Measurements from ENCODE around the gene MDM2.
A peak's percentile ranks its signal among the peaks of the same experiment; 100 is the strongest.
"Not testable (repeated sequence)": the region's sequence is repeated elsewhere in the genome, so short reads cannot be mapped to it uniquely, and the experiment has no call there.

MDM2 gene

DNA sequence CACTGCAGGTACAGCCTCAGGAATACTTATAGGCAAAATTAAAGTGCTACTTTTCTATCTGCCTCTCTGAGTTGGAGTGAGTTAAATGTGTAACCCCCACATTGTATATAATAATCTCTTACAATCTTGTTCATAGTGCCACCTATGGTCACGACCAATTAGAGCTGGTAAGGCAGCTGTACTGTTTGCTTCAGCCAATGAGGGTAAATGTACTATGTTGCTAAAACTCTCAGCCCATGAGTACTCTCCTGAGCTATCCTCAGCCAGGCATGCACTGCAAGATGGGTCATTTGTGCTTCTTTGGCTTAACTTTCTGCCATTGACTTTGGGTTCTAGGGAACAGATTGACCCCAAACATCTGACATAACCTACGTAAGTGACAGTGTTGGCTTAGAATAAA is 15.0 kb upstream of the MDM2 start:
- DNase-seq (ENCODE audit: extremely low read depth, low read depth), result no peak

DNA sequence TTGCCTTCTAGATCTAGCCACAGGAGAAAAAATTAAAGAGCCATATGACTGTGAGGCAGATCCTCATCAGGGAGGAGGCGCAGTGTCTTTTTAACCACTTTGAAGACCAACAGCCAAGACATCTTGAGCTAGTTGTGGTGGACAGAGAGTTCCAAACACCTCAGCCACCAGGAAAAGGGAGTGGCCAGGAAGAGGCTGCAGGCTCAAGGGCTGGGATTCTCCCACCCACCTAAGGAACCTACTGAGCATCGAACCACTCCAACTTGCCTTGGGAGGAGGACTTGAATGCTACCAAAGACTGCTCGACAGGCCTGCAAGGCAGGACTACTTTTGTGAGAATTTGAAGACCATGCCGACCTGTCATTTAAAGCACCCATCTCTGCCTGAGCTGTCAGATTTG is 14.5 kb upstream of the MDM2 start:
- TF ChIP-seq CTCF (IDR thresholded peaks at IDR 0.05; ENCODE audit: low read depth, low read length), result no peak
- no peak for DNase-seq (ENCODE audit: extremely low read depth, low read depth)

More for the DNA sequence above, 15.0 kb upstream of the MDM2 start:
- TF ChIP-seq CTCF (IDR thresholded peaks at IDR 0.05; ENCODE audit: low read depth, low read length), result no peak

DNA sequence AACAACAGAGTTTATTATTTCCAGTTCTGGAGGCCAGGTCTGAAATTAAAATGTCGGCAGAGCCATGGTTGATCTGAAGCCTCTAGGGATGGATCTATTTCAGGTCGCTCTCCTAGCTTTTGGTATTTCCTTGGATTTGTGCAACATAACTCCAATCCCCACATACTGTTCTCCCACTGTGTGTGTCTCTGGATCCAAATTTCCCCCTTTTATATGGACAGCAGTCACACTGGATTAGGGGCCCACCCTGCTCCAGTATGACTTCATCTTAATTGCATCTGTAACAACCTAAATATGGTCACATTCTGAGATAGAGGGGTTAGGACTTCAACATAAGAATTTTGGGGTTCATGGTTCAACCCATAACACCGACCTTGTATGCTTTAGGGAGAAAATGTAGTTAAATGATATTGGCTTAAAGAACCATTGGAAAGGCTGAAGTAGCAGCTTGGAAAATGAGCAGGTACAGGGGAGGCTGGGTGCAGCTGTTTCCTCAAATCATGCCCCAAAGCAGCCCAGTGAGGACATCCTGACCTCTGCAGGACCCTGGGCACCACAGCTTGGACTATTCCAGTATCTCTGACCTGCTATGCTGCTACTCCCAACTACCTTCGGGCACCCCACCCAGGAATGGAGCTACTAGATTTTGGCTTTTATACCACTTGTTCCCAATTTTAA is 13.9 kb upstream of the MDM2 start:
- DNase-seq (ENCODE audit: extremely low read depth, low read depth), result no peak
- TF ChIP-seq CTCF (IDR thresholded peaks at IDR 0.05; ENCODE audit: low read depth, low read length), result no peak

DNA sequence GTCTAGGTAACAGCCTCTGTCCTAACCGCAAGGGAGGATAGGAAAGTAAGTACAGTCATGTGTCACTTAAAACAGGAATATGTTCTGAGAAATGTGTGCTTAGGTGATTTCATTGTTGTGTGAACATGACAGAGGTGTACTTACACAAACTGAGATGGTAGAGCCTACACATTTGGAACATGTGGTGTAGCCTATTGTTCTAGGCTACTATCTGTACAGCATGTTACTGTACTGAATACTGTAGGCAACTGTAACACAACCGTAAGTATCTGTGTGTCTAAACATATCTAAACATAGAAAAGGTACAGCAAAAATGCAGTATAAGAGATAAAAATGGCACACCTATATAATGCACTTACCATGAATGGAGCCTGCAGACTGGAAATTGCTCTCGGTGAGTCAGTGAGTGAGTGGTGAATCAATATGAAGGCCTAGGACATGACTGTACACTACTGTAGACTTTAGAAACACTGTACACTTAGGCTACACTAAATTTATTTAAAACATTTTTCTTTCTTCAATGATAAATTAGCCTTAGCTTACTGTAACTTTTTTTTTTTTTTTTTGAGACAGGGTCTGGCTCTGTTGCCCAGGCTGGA is 13.2 kb upstream of the MDM2 start:
- no peak for TF ChIP-seq CTCF (IDR thresholded peaks at IDR 0.05; ENCODE audit: low read depth, low read length)
- DNase-seq (ENCODE audit: extremely low read depth, low read depth), result no peak

GRCh38 chr12:68796399-68796798 is 11.6 kb upstream of the MDM2 start:
- DNase-seq (ENCODE audit: extremely low read depth, low read depth), result no peak
- TF ChIP-seq CTCF (IDR thresholded peaks at IDR 0.05; ENCODE audit: low read depth, low read length), result no peak

DNA sequence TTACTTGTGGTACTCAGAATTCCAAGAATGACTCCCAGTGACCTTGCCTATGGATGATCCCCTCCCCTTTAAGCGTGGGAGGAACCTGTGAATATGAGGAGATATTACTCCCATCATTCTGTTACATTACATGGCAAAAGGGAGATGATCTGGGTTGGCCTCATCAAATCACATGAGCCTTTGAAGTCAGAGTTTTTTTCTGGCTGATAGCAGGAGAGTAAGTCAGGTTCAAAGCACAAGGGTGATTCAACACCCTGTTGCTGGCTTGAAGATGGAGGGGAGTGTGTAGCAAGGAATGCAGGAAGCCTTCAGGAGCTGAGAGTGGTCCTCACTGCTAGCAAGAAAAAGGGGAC is 9.1 kb upstream of the MDM2 start:
- TF ChIP-seq CTCF (IDR thresholded peaks at IDR 0.05; ENCODE audit: low read depth, low read length), result no peak
- no peak for DNase-seq (ENCODE audit: extremely low read depth, low read depth)

- DNase-seq (ENCODE audit: extremely low read depth, low read depth), result no peak
- TF ChIP-seq CTCF (IDR thresholded peaks at IDR 0.05; ENCODE audit: low read depth, low read length), result no peak
Measured at GRCh38 chr12:68800294-68800693, 7.7 kb upstream of the MDM2 start.

DNA sequence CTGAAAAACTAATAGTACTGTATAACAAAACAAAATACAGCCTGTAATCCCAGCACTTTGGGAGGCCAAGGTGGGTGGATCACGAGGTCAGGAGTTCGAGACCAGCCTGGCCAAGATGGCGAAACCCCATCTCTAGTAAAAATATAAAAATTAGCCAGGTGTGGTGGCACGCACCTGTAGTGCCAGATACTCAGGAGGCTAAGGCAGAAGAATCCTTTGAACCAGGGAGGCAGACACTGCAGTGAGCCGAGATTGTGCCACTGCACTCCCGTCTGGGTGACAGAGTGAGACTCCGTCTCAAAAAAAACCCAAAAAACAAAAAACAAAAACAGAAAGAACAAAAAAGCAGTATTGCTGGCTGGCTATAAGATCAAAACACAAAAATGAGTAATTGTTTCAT is 6.9 kb upstream of the MDM2 start:
- not testable (repeated sequence) for DNase-seq (ENCODE audit: extremely low read depth, low read depth)

DNA sequence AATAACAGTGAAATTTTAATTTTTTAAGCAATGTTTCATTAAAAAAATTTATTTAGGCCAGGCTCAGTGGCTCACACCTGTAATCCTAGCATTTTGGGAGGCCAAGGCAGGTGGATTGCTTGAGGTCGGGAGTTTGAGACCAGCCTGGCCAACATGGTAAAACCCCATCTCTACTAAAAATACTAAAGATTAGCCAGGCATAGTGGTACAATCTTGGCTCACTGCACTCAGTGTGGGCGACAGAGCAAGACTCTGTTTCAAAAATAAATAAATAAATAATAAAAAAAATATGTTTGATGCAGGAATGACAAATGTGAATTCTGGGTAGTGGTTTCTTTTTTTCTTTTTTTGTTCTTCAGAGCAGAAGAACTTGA is 5.6 kb upstream of the MDM2 start:
- not testable (repeated sequence) for DNase-seq (ENCODE audit: extremely low read depth, low read depth)

DNA sequence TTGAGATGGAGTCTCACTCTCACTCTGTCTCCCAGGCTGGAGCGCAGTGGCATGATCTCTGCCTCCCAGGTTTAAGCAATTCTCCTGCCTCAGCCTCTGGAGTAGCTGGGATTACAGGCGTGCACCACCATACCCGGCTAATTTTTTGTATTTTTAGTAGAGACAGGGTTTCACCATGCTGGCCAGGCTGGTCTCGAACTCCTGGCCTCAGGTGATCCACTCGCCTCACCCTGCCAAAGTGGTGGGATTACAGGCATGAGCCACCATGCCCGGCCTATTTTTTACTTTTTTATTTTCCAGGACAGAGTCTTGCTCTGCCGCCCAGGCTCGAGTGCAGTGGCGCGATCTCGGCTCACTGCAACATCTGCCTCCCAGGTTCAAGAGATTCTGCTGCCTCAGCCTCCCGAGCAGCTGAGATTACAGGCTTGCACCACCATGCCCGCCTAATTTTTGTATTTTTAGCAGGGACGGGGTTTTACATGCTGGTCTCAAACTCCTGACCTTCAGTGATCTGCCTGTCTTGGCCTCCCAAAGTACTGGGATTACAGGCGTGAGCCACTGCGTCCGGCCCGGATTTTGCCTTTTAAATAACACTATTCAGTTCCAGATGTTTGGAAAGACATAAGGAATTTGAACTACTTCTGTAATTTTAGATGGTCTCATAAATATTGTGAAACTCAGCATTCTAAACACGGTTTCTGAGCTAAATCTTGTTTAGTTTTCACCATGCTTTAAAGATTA is 4.9 kb upstream of the MDM2 start:
- peak; percentile 78 for DNase-seq (ENCODE audit: extremely low read depth, low read depth)

All from AG09319 (cell line).